GM13977 (cell line): ENCODE data around the gene MAGI2.

Experiments used
- DNase-seq: peaks from one replicate; pipeline ENCODE4 v3.0.0; 2012; ENCODE audit warnings: low spot score
- CTCF ChIP-seq: IDR thresholded peaks from 2 replicates; pipeline ENCODE4 v1.5.1; 2012; ENCODE audit warnings: mild to moderate bottlenecking, control low read depth; ENCODE audit not compliant: insufficient read depth; ENCODE audit errors: extremely low read depth, missing control alignments
- in situ Hi-C: fragments of 300-500 bp; cut with MboI; formaldehyde crosslinking; loops from one replicate; pipeline ENCODE4 v1.12.0; 2022; ENCODE audit warnings: low sequenced_read_pairs, low pct_unique_long_range_greater_than_20kb, mixed read lengths, inconsistent platforms; ENCODE audit not compliant: unreplicated experiment

Gene MAGI2

GRCh38 chr7:79011921-79012320 lies 441.5 kb downstream of the MAGI2 start:
- in situ Hi-C loops = no loop called here
- no peak for TF ChIP-seq CTCF
- DNase-seq = no peak

GRCh38 chr7:79009647-79010046 lies 443.8 kb downstream of the MAGI2 start:
- no peak for TF ChIP-seq CTCF
- in situ Hi-C loops = no loop called here
- no peak for DNase-seq

DNA sequence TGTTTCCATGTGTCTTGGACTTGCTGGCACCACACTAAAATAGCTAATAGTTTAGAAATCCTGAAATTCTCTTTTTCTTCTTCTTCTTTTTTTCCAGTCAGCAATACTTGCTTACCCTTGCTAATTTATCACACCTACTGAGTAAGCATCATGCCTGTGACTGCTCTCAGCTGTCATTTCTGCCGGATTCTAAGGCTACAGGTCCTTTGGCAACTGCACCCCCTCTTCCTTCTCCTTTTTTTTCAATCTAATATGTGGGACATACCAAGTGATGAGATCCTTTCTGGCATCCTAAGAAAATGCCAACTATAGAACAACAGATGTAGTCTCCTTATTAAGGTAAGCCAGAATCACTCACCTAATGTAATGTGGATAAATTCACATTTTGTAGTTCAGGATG lies 444.7 kb downstream of the MAGI2 start:
- no peak for DNase-seq
- no peak for TF ChIP-seq CTCF
- in situ Hi-C loops = no loop called here

- no peak for TF ChIP-seq CTCF
- in situ Hi-C loops = no loop called here
- no peak for DNase-seq
Observed at GRCh38 chr7:78996013-78996412, 457.5 kb downstream of the MAGI2 start.

GRCh38 chr7:78993341-78993740 lies 460.1 kb downstream of the MAGI2 start:
- DNase-seq = no peak
- in situ Hi-C loops = no loop called here
- TF ChIP-seq CTCF = no peak

DNA sequence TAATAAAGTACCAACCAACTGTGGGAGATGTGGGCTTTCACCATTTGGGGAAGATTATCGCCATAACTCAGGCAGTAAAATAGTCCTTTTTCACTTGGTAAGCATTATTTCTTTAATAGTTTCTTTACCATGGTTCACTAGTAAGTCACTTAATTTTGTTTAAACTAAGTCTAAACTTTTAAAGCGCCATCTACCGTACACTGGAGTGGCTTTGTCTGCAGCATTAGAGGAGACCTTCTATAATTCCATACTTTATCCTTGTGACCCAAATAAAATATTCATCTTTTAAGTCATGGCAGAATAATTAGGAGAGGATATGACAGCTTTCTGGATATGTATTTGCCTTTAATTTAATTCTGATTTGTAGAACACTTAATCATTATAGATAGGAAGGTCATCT lies 468.0 kb downstream of the MAGI2 start:
- no peak for DNase-seq
- in situ Hi-C loops = no loop called here
- peak; percentile 2 for TF ChIP-seq CTCF

GRCh38 chr7:78983483-78983882 lies 470.0 kb downstream of the MAGI2 start:
- in situ Hi-C loops = no loop called here
- TF ChIP-seq CTCF = no peak
- DNase-seq = no peak
